Endothelial cell of umbilical vein (primary cell): Measurements from ENCODE around the gene PAX8. TPM values are rescaled to one million over a fixed set of nuclear protein-coding genes. Genes with fewer than 3 reads are reported as not detected.

Experiments
- BruUV-seq: library from RNA; stranded (reverse); fragments of 400-500 nt; replicated peaks from 2 replicates; lab custom pipeline; 2021; lab: Mats Ljungman, UMichigan
- CTCF ChIA-PET: fragments of 300-600, 350-600 bp; sonication (Branson Sonifier 250); formaldehyde crosslinking; loops from one replicate; lab custom pipeline; 2021; ENCODE audit warnings: antibody characterized with exemption, inconsistent platforms; lab: Charles Lee
- POLR2A ChIA-PET: fragments of 300-600, 350-600 bp; sonication (Branson Sonifier 250); formaldehyde crosslinking; loops from one replicate; lab custom pipeline; 2021; ENCODE audit warnings: antibody characterized with exemption, inconsistent platforms; lab: Charles Lee
- DNase-seq: peaks from one replicate; pipeline ENCODE4 v3.0.0-alpha.2; 2011; ENCODE audit warnings: low read depth, low spot score
- FAIRE-seq: peaks from 2 replicates; lab custom pipeline; 2011; peaks lifted over from hg19 to GRCh38; lab: Jason Lieb, UNC
- H2AFZ ChIP-seq: 2 replicates; pipeline ENCODE4 v1.6.0; 2012; ENCODE audit warnings: low read depth, low read length, control low read depth, inconsistent platforms
- H3K27ac ChIP-seq: 2 replicates; pipeline ENCODE4 v1.5.1; 2011; ENCODE audit warnings: low read depth, mild to moderate bottlenecking, control low read depth, low read length, moderate library complexity; ENCODE audit not compliant: insufficient read depth
- H3K27me3 ChIP-seq, 2 experiments: 2 replicates each; pipeline versions ENCODE4 v1.6.0 to v1.6.1; 2011; ENCODE audit warnings: low read length in 2 of 2, mixed read lengths in 1 of 2; ENCODE audit not compliant: control insufficient read depth in 2 of 2, insufficient read depth in 2 of 2
- H3K36me3 ChIP-seq, 2 experiments: 2 replicates in 1 of 2; 3 replicates in 1 of 2; pipeline ENCODE4 v1.5.1; 2011; ENCODE audit warnings: low read length in 2 of 2, mild to moderate bottlenecking in 1 of 2, moderate library complexity in 1 of 2; ENCODE audit not compliant: control insufficient read depth in 2 of 2, insufficient read depth in 2 of 2; ENCODE audit errors: extremely low read depth in 1 of 2
- H3K4me1 ChIP-seq: 3 replicates; pipeline ENCODE4 v1.5.1; 2011; ENCODE audit warnings: mild to moderate bottlenecking, low read length; ENCODE audit not compliant: control insufficient read depth, insufficient read depth; ENCODE audit errors: extremely low read depth
- H3K4me2 ChIP-seq: 2 replicates; pipeline ENCODE4 v1.6.1; 2011; ENCODE audit warnings: low read length, control low read depth, mixed read lengths; ENCODE audit not compliant: insufficient read depth
- H3K4me3 ChIP-seq, 3 experiments: fragments of 200-600 bp in 1 of 3; sonication (generic), shearing (Covaris generic) in 1 of 3; replicated peaks in 1 of 3; 2 replicates each; pipeline ENCODE4 v1.5.1; 2011 to 2016; ENCODE audit warnings: control low read depth in 3 of 3, low read length in 3 of 3, mild to moderate bottlenecking in 2 of 3, inconsistent platforms in 1 of 3, low read depth in 1 of 3, moderate library complexity in 1 of 3; ENCODE audit not compliant: insufficient read depth in 1 of 3
- H3K79me2 ChIP-seq: 2 replicates; pipeline ENCODE4 v1.6.0; 2012; ENCODE audit warnings: low read length, inconsistent platforms; ENCODE audit not compliant: control insufficient read depth, insufficient read depth
- H3K9ac ChIP-seq: replicated peaks from 2 replicates; pipeline ENCODE3; 2011; ENCODE audit warnings: low read length, control low read depth; ENCODE audit not compliant: insufficient read depth; ENCODE audit errors: extremely low read depth
- H3K9me1 ChIP-seq: replicated peaks from 3 replicates; pipeline ENCODE4 v1.6.0; 2011; ENCODE audit warnings: mild to moderate bottlenecking, low read length; ENCODE audit not compliant: control insufficient read depth, insufficient read depth; ENCODE audit errors: extremely low read depth
- H3K9me3 ChIP-seq: replicated peaks from 2 replicates; pipeline ENCODE4 v1.5.1; 2012; ENCODE audit warnings: low read length, inconsistent platforms; ENCODE audit not compliant: control insufficient read depth, insufficient read depth
- H4K20me1 ChIP-seq: replicated peaks from 2 replicates; pipeline ENCODE3; 2011; ENCODE audit warnings: mild to moderate bottlenecking, low read length; ENCODE audit not compliant: control insufficient read depth, insufficient read depth; ENCODE audit errors: extremely low read depth
- CTCF ChIP-seq, 2 donors: IDR thresholded peaks; 1 replicate in 1 of 2; 2 replicates in 1 of 2; pipeline ENCODE4 v1.5.1; 2011; ENCODE audit warnings: low read length in 2 of 2, mild to moderate bottlenecking in 2 of 2, moderate library complexity in 2 of 2, control low read depth in 1 of 2, inconsistent platforms in 1 of 2, low read depth in 1 of 2; ENCODE audit not compliant: insufficient read depth in 1 of 2; ENCODE audit errors: extremely low read depth in 1 of 2
- EZH2 ChIP-seq: IDR thresholded peaks from 2 replicates; pipeline ENCODE4 v1.6.1; 2012; ENCODE audit warnings: borderline replicate concordance, low read depth, mild to moderate bottlenecking, moderate library complexity, low read length, inconsistent platforms; ENCODE audit not compliant: severe bottlenecking
- FOS ChIP-seq: IDR thresholded peaks from 2 replicates; pipeline ENCODE4 v1.6.1; 2011; ENCODE audit warnings: mild to moderate bottlenecking, low read length, moderate library complexity, borderline replicate concordance; ENCODE audit not compliant: insufficient read depth
- GATA2 ChIP-seq: IDR thresholded peaks from 2 replicates; pipeline ENCODE4 v1.7.0; 2011; ENCODE audit warnings: low read depth, mild to moderate bottlenecking, moderate library complexity, mixed read lengths, low read length; ENCODE audit not compliant: insufficient read length, insufficient read depth
- JUN ChIP-seq: IDR thresholded peaks from 2 replicates; pipeline ENCODE4 v1.6.1; 2011; ENCODE audit warnings: borderline replicate concordance, low read depth; ENCODE audit not compliant: insufficient read length, insufficient read depth
- MAX ChIP-seq: IDR thresholded peaks from 2 replicates; pipeline ENCODE4 v1.6.1; 2011; ENCODE audit not compliant: insufficient read depth, insufficient read length
- MYC ChIP-seq: IDR thresholded peaks from one replicate; pipeline ENCODE4 v1.6.1; 2011; ENCODE audit warnings: mild to moderate bottlenecking, low read depth, low read length
- POLR2A ChIP-seq: IDR thresholded peaks from 2 replicates; pipeline ENCODE4 v1.6.1; 2012; ENCODE audit warnings: low read depth, mild to moderate bottlenecking, control low read depth, low read length
- POLR2AphosphoS5 ChIP-seq: IDR thresholded peaks from 2 replicates; pipeline ENCODE4 v1.6.1; 2012; ENCODE audit warnings: low read depth, mild to moderate bottlenecking, control low read depth, low read length, moderate library complexity; ENCODE audit not compliant: insufficient read depth
- dilution Hi-C: fragments of 300-500 bp; cut with MboI; formaldehyde crosslinking; loops from one replicate; pipeline ENCODE4 v1.15.0; 2019; ENCODE audit warnings: low sequenced_read_pairs; ENCODE audit not compliant: extremely low pct_ligation_motif_present
- intact Hi-C: fragments of 100-400 bp; cut with micrococcal nuclease; formaldehyde crosslinking; loops from one replicate; pipeline ENCODE4 v1.10.0; 2022
- polyA plus RNA-seq, 4 experiments: library from polyadenylated mRNA; depleted of rRNA in 3 of 4; stranded (reverse) in 3 of 4; unstranded in 1 of 4; fragments of >200 nt; gene quantifications; 2 replicates each; pipeline versions ENCODE4 v1.2.1 to v1.2.3, GENCODE V29; 2011 to 2012; ENCODE audit warnings: missing spikeins in 1 of 4
- total RNA-seq: library from RNA; stranded (reverse); gene quantifications from 2 replicates; pipeline ENCODE4 v1.2.3, GENCODE V29; 2021

The PAX8 gene
- total and polyA plus RNA-seq, 2 donors (not counting 3 experiments of a cell fraction or from before 2014, with no cell fraction given), result 0.22 to 0.62 TPM

- Histone ChIP-seq H3K4me1 (peaks cover 6% of the 10 kb centered on the region), H3K4me2 (no peak overlapping the region), H3K36me3 (no peaks in the 10 kb centered on the region), H3K79me2 (no peaks in the 10 kb centered on the region), H3K27ac (no peak overlapping the region), H4K20me1 (no peaks in the 10 kb centered on the region), H3K27me3 (peaks cover 0 to under 1% of the 10 kb centered on the region in 2 experiments), H3K4me3 (no peak overlapping the region), H3K9me1 (no peaks in the 10 kb centered on the region), H2AFZ (no peak overlapping the region), H3K9me3 (no peaks in the 10 kb centered on the region), H3K9ac (no peak overlapping the region)
- TF ChIP-seq JUN (no peak), MYC (no peak), GATA2 (no peak), MAX (no peak)
- intact Hi-C loops, result no loop called here
- no TSS peak for BruUV-seq
- ChIA-PET CTCF (interaction anchor here (1.0 to 20.2 kb wide), 7 partner anchors 13 to 189 kb away, joined by 4 to 310 read pairs (median 44); no protein-coding TSS in a partner anchor), POLR2A (no interaction called here)
- dilution Hi-C loops, result no loop called here
- FAIRE-seq (no peak), DNase-seq (no peak)
These were observed 77.0 kb downstream of the PAX8 start for GRCh38 chr2:113201496-113202304.

GRCh38 chr2:113200736-113201490, 77.8 kb downstream of the PAX8 start:
- Histone ChIP-seq H3K27ac (no peak overlapping the region), H3K9me3 (no peaks in the 10 kb centered on the region), H3K9ac (no peak overlapping the region), H3K9me1 (no peaks in the 10 kb centered on the region), H3K4me2 (no peak overlapping the region), H3K36me3 (no peaks in the 10 kb centered on the region), H3K4me1 (peaks cover 6% of the 10 kb centered on the region), H4K20me1 (no peaks in the 10 kb centered on the region), H2AFZ (no peak overlapping the region), H3K4me3 (no peak overlapping the region), H3K27me3 (peaks cover 0 to 1% of the 10 kb centered on the region in 2 experiments), H3K79me2 (no peaks in the 10 kb centered on the region)
- ChIA-PET CTCF (interaction anchor here (1.0 to 20.2 kb wide), 5 partner anchors 13 to 189 kb away, joined by 4 to 310 read pairs (median 109); no protein-coding TSS in a partner anchor), POLR2A (no interaction called here)
- BruUV-seq, result no TSS peak
- FAIRE-seq (no peak), DNase-seq (no peak)
- TF ChIP-seq MYC (no peak), EZH2 (no peak), JUN (no peak), POLR2AphosphoS5 (no peak), MAX (no peak), CTCF (IDR thresholded peaks at IDR 0.05; ENCODE audit: extremely low read depth in 1 of 2, insufficient read depth in 1 of 2, low read depth in 1 of 2, low read length in 2 of 2) (no peak), GATA2 (no peak), POLR2A (no peak), FOS (no peak)
- intact Hi-C loops, result no loop called here
- dilution Hi-C loops, result no loop called here
